ENCODE results near the gene GNAI3. TPM values are rescaled to one million over a fixed set of nuclear protein-coding genes. Genes with fewer than 3 reads are reported as not detected.

Gene GNAI3
- polyA plus RNA-seq, 1 donor (not counting 4 experiments of a cell fraction or from before 2014, with no cell fraction given) = 14.1 TPM

- H3K79me2 ChIP-seq (ENCODE audit: control insufficient read depth, insufficient read depth, low read length) = no peaks in the 10 kb centered on the region
- no peak overlapping the region for H3K27ac ChIP-seq (ENCODE audit: control insufficient read depth, insufficient read depth, low read length)
- FAIRE-seq (no peak), DNase-seq (ENCODE audit: low read depth, low spot score) (no peak)
- no peak overlapping the region for H3K4me2 ChIP-seq (ENCODE audit: control insufficient read depth, extremely low read depth, insufficient read depth, low read depth, low read length)
- H3K4me1 ChIP-seq (ENCODE audit: control insufficient read depth, extremely low read depth, insufficient read depth, low read length) = peaks cover 2% of the 10 kb centered on the region
- no peaks in the 10 kb centered on the region for H3K9me1 ChIP-seq (ENCODE audit: control insufficient read depth, extremely low read depth, insufficient read depth, low read length)
- H4K20me1 ChIP-seq (ENCODE audit: control insufficient read depth, extremely low read depth, insufficient read depth, low read length) = no peaks in the 10 kb centered on the region
- TF ChIP-seq CTCF (optimal IDR thresholded peaks at IDR 0.05 in 1 of 3, IDR thresholded peaks at IDR 0.05 in 1 of 3, conservative IDR thresholded peaks at IDR 0.05 in 1 of 3; ENCODE audit: extremely low read depth in 1 of 3, insufficient read depth in 2 of 3, low read length in 3 of 3) (no peak), EZH2 (IDR thresholded peaks at IDR 0.05; ENCODE audit: low read length) (no peak)
- H3K27me3 ChIP-seq (ENCODE audit: control insufficient read depth, extremely low read depth, insufficient read depth, low read length) = peaks cover 27% of the 10 kb centered on the region
- no peak overlapping the region for H2AFZ ChIP-seq (ENCODE audit: control insufficient read depth, low read length)
- no peaks in the 10 kb centered on the region for H3K9me3 ChIP-seq (ENCODE audit: control insufficient read depth, low read depth, low read length)
- no peaks in the 10 kb centered on the region for H3K36me3 ChIP-seq (ENCODE audit: control insufficient read depth in 2 of 2, extremely low read depth in 1 of 2, insufficient read depth in 2 of 2, low read length in 2 of 2)
- dilution Hi-C loops (cut with MboI; ENCODE audit: extremely low pct_ligation_motif_present, low sequenced_read_pairs) = no loop called here
- H3K9ac ChIP-seq (ENCODE audit: control insufficient read depth, extremely low read depth, insufficient read depth, low read length) = no peak overlapping the region
- H3K4me3 ChIP-seq (ENCODE audit: control insufficient read depth in 2 of 3, extremely low read depth in 1 of 3, insufficient read depth in 2 of 3, low read depth in 1 of 3, low read length in 3 of 3) = no peak overlapping the region
These were observed 40.2 kb upstream of the GNAI3 start for GRCh38 chr1:109508001-109508872.

GRCh38 chr1:109508873-109509175, 39.6 kb upstream of the GNAI3 start:
- peak overlapping the region; percentile 83 for H3K4me2 ChIP-seq (ENCODE audit: control insufficient read depth, extremely low read depth, insufficient read depth, low read depth, low read length)
- DNase-seq (ENCODE audit: low read depth, low spot score) (no peak), FAIRE-seq (no peak)
- peak overlapping the region in 1 of 3 experiments; percentile 46 for H3K4me3 ChIP-seq (ENCODE audit: control insufficient read depth in 2 of 3, extremely low read depth in 1 of 3, insufficient read depth in 2 of 3, low read depth in 1 of 3, low read length in 3 of 3)
- H4K20me1 ChIP-seq (ENCODE audit: control insufficient read depth, extremely low read depth, insufficient read depth, low read length) = no peaks in the 10 kb centered on the region
- no peaks in the 10 kb centered on the region for H3K9me1 ChIP-seq (ENCODE audit: control insufficient read depth, extremely low read depth, insufficient read depth, low read length)
- no peaks in the 10 kb centered on the region for H3K9me3 ChIP-seq (ENCODE audit: control insufficient read depth, low read depth, low read length)
- peaks cover 2% of the 10 kb centered on the region for H3K4me1 ChIP-seq (ENCODE audit: control insufficient read depth, extremely low read depth, insufficient read depth, low read length)
- no peak for TF ChIP-seq CTCF (optimal IDR thresholded peaks at IDR 0.05 in 1 of 3, IDR thresholded peaks at IDR 0.05 in 1 of 3, conservative IDR thresholded peaks at IDR 0.05 in 1 of 3; ENCODE audit: extremely low read depth in 1 of 3, insufficient read depth in 2 of 3, low read length in 3 of 3)
- TF ChIP-seq EZH2 (IDR thresholded peaks at IDR 0.05; ENCODE audit: low read length) = no peak
- no peak overlapping the region for H3K27ac ChIP-seq (ENCODE audit: control insufficient read depth, insufficient read depth, low read length)
- no peaks in the 10 kb centered on the region for H3K79me2 ChIP-seq (ENCODE audit: control insufficient read depth, insufficient read depth, low read length)
- dilution Hi-C loops (cut with MboI; ENCODE audit: extremely low pct_ligation_motif_present, low sequenced_read_pairs) = no loop called here
- no peak overlapping the region for H3K9ac ChIP-seq (ENCODE audit: control insufficient read depth, extremely low read depth, insufficient read depth, low read length)
- H3K27me3 ChIP-seq (ENCODE audit: control insufficient read depth, extremely low read depth, insufficient read depth, low read length) = peaks cover 27% of the 10 kb centered on the region
- H3K36me3 ChIP-seq (ENCODE audit: control insufficient read depth in 2 of 2, extremely low read depth in 1 of 2, insufficient read depth in 2 of 2, low read length in 2 of 2) = no peaks in the 10 kb centered on the region
- H2AFZ ChIP-seq (ENCODE audit: control insufficient read depth, low read length) = peak overlapping the region; percentile 26
